ENCODE measurements around the gene PTTG1. TPM values are rescaled to one million over a fixed set of nuclear protein-coding genes. Genes with fewer than 3 reads are reported as not detected.
"Not testable (repeated sequence)": the region's sequence is repeated elsewhere in the genome, so short reads cannot be mapped to it uniquely, and the experiment has no call there.

Gene PTTG1
- total and polyA plus RNA-seq, 9 of the 15 experiments (the other 6 are each of a cell fraction or from before 2014, with no cell fraction given): 193 to 1,088 (median 349) TPM

- peaks cover 12 to 14% of the 10 kb centered on the region in 2 experiments; a peak in 4 of 5 replicates for H3K4me1 ChIP-seq (replicated peaks in 1 of 2; ENCODE audit: control insufficient read depth in 2 of 2, insufficient read depth in 2 of 2, low read length in 2 of 2)
- intact Hi-C loops (cut with micrococcal nuclease); CTCF ChIA-PET (ENCODE audit: low intra/inter-chr PET ratio); H3K9me3 ChIP-seq (replicated peaks; ENCODE audit: control insufficient read depth, insufficient read depth, low read depth, low read length); H3K4me2 ChIP-seq (ENCODE audit: insufficient read depth, low read length); H3K27ac ChIP-seq (ENCODE audit: extremely low read depth, low read depth, low read length); H3K79me2 ChIP-seq (ENCODE audit: control insufficient read depth, insufficient read depth, low read length); in situ Hi-C loops (cut with MboI); H3K9me1 ChIP-seq (ENCODE audit: control insufficient read depth, insufficient read depth, low read length); FAIRE-seq; ATAC-seq; DNase-seq (ENCODE audit: extremely low read depth in 1 of 4, low spot score in 3 of 4); H3K27me3 ChIP-seq (ENCODE audit: control insufficient read depth in 2 of 2, insufficient read depth in 2 of 2, low read length in 2 of 2); H4K20me1 ChIP-seq (replicated peaks; ENCODE audit: control insufficient read depth, insufficient read depth, low read length); H3K9ac ChIP-seq (ENCODE audit: insufficient read depth in 1 of 2, low read depth in 2 of 2, low read length in 2 of 2); BruUV-seq (replicated peaks); H3K36me3 ChIP-seq (ENCODE audit: control insufficient read depth, insufficient read depth, low read length); H3K4me3 ChIP-seq: not testable (repeated sequence)
- H2AFZ ChIP-seq (ENCODE audit: low read depth, low read length): 0 out of 2 replicates have a peak overlapping the region, but pooled peaks have one; percentile 12
- POLR2A ChIA-PET: interaction anchor here (1.5 to 1.9 kb wide), 2 partner anchors 12 to 15 kb away, joined by 7 to 9 read pairs; partner anchors contain the start of gene PTTG1
- 2% methylated on average over 6 of the region's 6 CpGs for WGBS (ENCODE audit: insufficient coverage, low coverage, missing lambda C conversion rate)
Observed at GRCh38 chr5:160436661-160437060, 15.0 kb downstream of the PTTG1 start.

- Histone ChIP-seq H2AFZ (ENCODE audit: low read depth, low read length) (no peak overlapping the region), H3K27ac (ENCODE audit: extremely low read depth, low read depth, low read length) (no peak overlapping the region), H3K9ac (ENCODE audit: insufficient read depth in 1 of 2, low read depth in 2 of 2, low read length in 2 of 2) (no peak overlapping the region)
Observed at GRCh38 chr5:160437271-160437670, 15.6 kb downstream of the PTTG1 start.

More at GRCh38 chr5:160437271-160437670, 15.6 kb downstream of the PTTG1 start:
- H3K36me3 ChIP-seq (ENCODE audit: control insufficient read depth, insufficient read depth, low read length): no peaks in the 10 kb centered on the region
- in situ Hi-C loops (cut with MboI) (no loop called here), intact Hi-C loops (cut with micrococcal nuclease) (no loop called here)
- no TSS peak for BruUV-seq (replicated peaks)
- H3K9me3 ChIP-seq (replicated peaks; ENCODE audit: control insufficient read depth, insufficient read depth, low read depth, low read length): no peaks in the 10 kb centered on the region
- H3K27me3 ChIP-seq (ENCODE audit: control insufficient read depth in 2 of 2, insufficient read depth in 2 of 2, low read length in 2 of 2): no peaks in the 10 kb centered on the region
- H3K4me2 ChIP-seq (ENCODE audit: insufficient read depth, low read length): no peak overlapping the region
- H3K4me1 ChIP-seq (replicated peaks in 1 of 2; ENCODE audit: control insufficient read depth in 2 of 2, insufficient read depth in 2 of 2, low read length in 2 of 2): peaks cover 12 to 14% of the 10 kb centered on the region in 2 experiments; a peak in 4 of 5 replicates
- FAIRE-seq (no peak), ATAC-seq (no peak), DNase-seq (ENCODE audit: extremely low read depth in 1 of 4, low spot score in 3 of 4) (no peak)
- H3K4me3 ChIP-seq: no peak overlapping the region
- ChIA-PET POLR2A (no interaction called here), CTCF (ENCODE audit: low intra/inter-chr PET ratio) (no interaction called here)
- H3K9me1 ChIP-seq (ENCODE audit: control insufficient read depth, insufficient read depth, low read length): no peaks in the 10 kb centered on the region
- no peaks in the 10 kb centered on the region for H4K20me1 ChIP-seq (replicated peaks; ENCODE audit: control insufficient read depth, insufficient read depth, low read length)
- TF ChIP-seq NR4A1 (CRISPR knock-in tag; IDR thresholded peaks at IDR 0.05): no peak
- no peak for TF ChIP-seq NR4A1 (tag; IDR thresholded peaks at IDR 0.05)
- TF ChIP-seq GATA2 (CRISPR knock-in tag; IDR thresholded peaks at IDR 0.05): no peak
- no peak for TF ChIP-seq FOXJ2 (tag; IDR thresholded peaks at IDR 0.05)
- no peak for TF ChIP-seq TBP (optimal IDR thresholded peaks at IDR 0.05; ENCODE audit: low read depth, low read length)
- no peak for TF ChIP-seq CREB1 (IDR thresholded peaks at IDR 0.05)
- no peak for TF ChIP-seq CREB1 (CRISPR knock-in tag; IDR thresholded peaks at IDR 0.05)
- no peak for TF ChIP-seq HNRNPH1 (optimal IDR thresholded peaks at IDR 0.05; ENCODE audit: low read depth, low read length)
- TF ChIP-seq FOSL1 (tag; conservative IDR thresholded peaks at IDR 0.05): no peak
- no peak for TF ChIP-seq FOXM1 (IDR thresholded peaks at IDR 0.05; ENCODE audit: low read depth)
- TF ChIP-seq FOXM1 (CRISPR knock-in tag; IDR thresholded peaks at IDR 0.05; ENCODE audit: low read depth): no peak
- no peak for TF ChIP-seq CEBPG (CRISPR knock-in tag; IDR thresholded peaks at IDR 0.05)
- TF ChIP-seq CEBPG (tag; conservative IDR thresholded peaks at IDR 0.05 in 1 of 2, IDR thresholded peaks at IDR 0.05 in 1 of 2): no peak
- TF ChIP-seq XRCC4 (IDR thresholded peaks at IDR 0.05; ENCODE audit: extremely low read depth, insufficient read depth, insufficient read length): no peak
- no peak for TF ChIP-seq BDP1 (IDR thresholded peaks at IDR 0.05; ENCODE audit: insufficient read depth, insufficient read length)
- TF ChIP-seq HMBOX1 (IDR thresholded peaks at IDR 0.05): no peak
- TF ChIP-seq ZFX (CRISPR knock-in tag; IDR thresholded peaks at IDR 0.05): no peak
- TF ChIP-seq ILF3 (IDR thresholded peaks at IDR 0.05; ENCODE audit: borderline replicate concordance): no peak
- TF ChIP-seq STAT5A (IDR thresholded peaks at IDR 0.05; ENCODE audit: borderline replicate concordance, low read length): no peak
- no peak for TF ChIP-seq DACH1 (IDR thresholded peaks at IDR 0.05; ENCODE audit: partially characterized antibody)
- H3K79me2 ChIP-seq (ENCODE audit: control insufficient read depth, insufficient read depth, low read length): no peaks in the 10 kb centered on the region

All from K562 (cell line).